SK-N-SH treated with all-trans-retinoic acid at 6 μM for 48 hours (cell line): Measurements from ENCODE around the gene FAM184A.

Experiments
- ATAC-seq: fragments of 200-7000 bp; cut with Tn5 transposase; 3 replicates; pipeline ENCODE4 v1.9.1; 2020; ENCODE audit warnings: mild to moderate bottlenecking, moderate library complexity
- ARNTL ChIP-seq: fragments of 450-650 bp; formaldehyde crosslinking; IDR thresholded peaks from 2 replicates; pipeline ENCODE4 v1.5.0; 2020; ENCODE audit warnings: low read depth, mild to moderate bottlenecking, moderate library complexity, borderline replicate concordance
- BACH2 ChIP-seq: fragments of 250-450 bp; sonication (Bioruptor Pico); IDR thresholded peaks from 2 replicates; pipeline ENCODE4 v1.9.0; 2021; ENCODE audit warnings: mild to moderate bottlenecking, borderline replicate concordance
- CREB5 ChIP-seq: fragments of 250-450 bp; sonication (Bioruptor Pico); IDR thresholded peaks from 2 replicates; pipeline ENCODE4 v1.5.1; 2020; ENCODE audit warnings: low read depth, mild to moderate bottlenecking, moderate library complexity
- CSRNP3 ChIP-seq: fragments of 250-450 bp; sonication (Bioruptor Pico); IDR thresholded peaks from 2 replicates; pipeline ENCODE4 v1.5.1; 2021; ENCODE audit warnings: mild to moderate bottlenecking, moderate library complexity
- ESRRG ChIP-seq: fragments of 250-450 bp; sonication (Bioruptor Pico); IDR thresholded peaks from 2 replicates; pipeline ENCODE4 v1.6.1; 2021; ENCODE audit warnings: mild to moderate bottlenecking
- GLIS3 ChIP-seq: fragments of 250-450 bp; sonication (Bioruptor Pico); IDR thresholded peaks from 2 replicates; pipeline ENCODE4 v1.5.0; 2020; ENCODE audit warnings: mild to moderate bottlenecking, moderate library complexity
- ISL1 ChIP-seq: fragments of 250-450 bp; sonication (Bioruptor Pico); IDR thresholded peaks from 2 replicates; pipeline ENCODE4 v2.1.2; 2022; ENCODE audit warnings: mild to moderate bottlenecking, moderate library complexity
- OSR1 ChIP-seq: fragments of 250-450 bp; sonication (Bioruptor Pico); IDR thresholded peaks from 2 replicates; pipeline ENCODE4 v1.8.0; 2022; ENCODE audit warnings: moderate library complexity, mild to moderate bottlenecking, inconsistent platforms
- PPARA ChIP-seq: fragments of 250-450 bp; sonication (Bioruptor Pico); IDR thresholded peaks from 2 replicates; pipeline ENCODE4 v1.5.0; 2020; ENCODE audit warnings: mild to moderate bottlenecking, borderline replicate concordance
- RARB ChIP-seq: fragments of 250-450 bp; sonication (Bioruptor Pico); IDR thresholded peaks from 2 replicates; pipeline ENCODE4 v1.8.0; 2021; ENCODE audit warnings: mild to moderate bottlenecking, moderate library complexity
- SNAI2 ChIP-seq: fragments of 250-450 bp; sonication (Bioruptor Pico); IDR thresholded peaks from 2 replicates; pipeline ENCODE4 v1.5.0; 2020; ENCODE audit warnings: mild to moderate bottlenecking, moderate library complexity
- TCF4 ChIP-seq: fragments of 250-450 bp; sonication (Bioruptor Pico); IDR thresholded peaks from 2 replicates; pipeline ENCODE4 v1.8.0; 2021; ENCODE audit warnings: mild to moderate bottlenecking, moderate library complexity, borderline replicate concordance
- TOX ChIP-seq: fragments of 250-450 bp; sonication (Bioruptor Pico); IDR thresholded peaks from 2 replicates; pipeline ENCODE4 v1.8.0; 2021; ENCODE audit warnings: mild to moderate bottlenecking, moderate library complexity, borderline replicate concordance
- TSHZ2 ChIP-seq: fragments of 250-450 bp; sonication (Bioruptor Pico); IDR thresholded peaks from 2 replicates; pipeline ENCODE4 v1.5.0; 2020; ENCODE audit warnings: mild to moderate bottlenecking, moderate library complexity
- ZC3H10 ChIP-seq: fragments of 250-450 bp; sonication (Bioruptor Pico); IDR thresholded peaks from 2 replicates; pipeline ENCODE4 v1.5.1; 2021; ENCODE audit warnings: mild to moderate bottlenecking, moderate library complexity
- ZFP3 ChIP-seq: fragments of 250-450 bp; sonication (Bioruptor Pico); IDR thresholded peaks from 2 replicates; pipeline ENCODE4 v1.5.0; 2020; ENCODE audit warnings: mild to moderate bottlenecking, moderate library complexity
- ZFP30 ChIP-seq: fragments of 450-650 bp; formaldehyde crosslinking; IDR thresholded peaks from 2 replicates; pipeline ENCODE4 v1.5.0; 2022; ENCODE audit warnings: mild to moderate bottlenecking, moderate library complexity
- ZNF565 ChIP-seq: fragments of 450-650 bp; formaldehyde crosslinking; conservative IDR thresholded peaks from 2 replicates; pipeline ENCODE4 v1.5.0; 2020; ENCODE audit warnings: low read depth, mild to moderate bottlenecking, moderate library complexity
- ZNF70 ChIP-seq: fragments of 450-650 bp; formaldehyde crosslinking; IDR thresholded peaks from 2 replicates; pipeline ENCODE4 v1.5.0; 2020; ENCODE audit warnings: mild to moderate bottlenecking, moderate library complexity
- ZNF8 ChIP-seq: fragments of 450-650 bp; formaldehyde crosslinking; IDR thresholded peaks from 2 replicates; pipeline ENCODE4 v1.5.0; 2020; ENCODE audit warnings: mild to moderate bottlenecking, moderate library complexity
- TF ChIP-seq, protein P1 (sequence below): fragments of 250-450 bp; sonication (Bioruptor Pico); IDR thresholded peaks from 2 replicates; pipeline ENCODE4 v1.8.0; 2021; ENCODE audit warnings: low read depth, mild to moderate bottlenecking, moderate library complexity, borderline replicate concordance
- TF ChIP-seq, protein P2 (sequence below): fragments of 250-450 bp; sonication (Bioruptor Pico); IDR thresholded peaks from 2 replicates; pipeline ENCODE4 v1.8.0; 2020; ENCODE audit warnings: mild to moderate bottlenecking, moderate library complexity, borderline replicate concordance

The FAM184A gene

GRCh38 chr6:119030759-119031158 is 47.7 kb downstream of the FAM184A start (continued):
- no peak for TF ChIP-seq TOX
- TF ChIP-seq ISL1 (CRISPR knock-in tag): no peak
- TF ChIP-seq ZFP30: no peak
- TF ChIP-seq BACH2 (CRISPR knock-in tag): no peak
- no peak for TF ChIP-seq RARB

GRCh38 chr6:119028091-119028490 is 50.4 kb downstream of the FAM184A start:
- no peak for TF ChIP-seq ZNF8 (CRISPR knock-in tag)
- TF ChIP-seq TCF4 (CRISPR knock-in tag): no peak
- TF ChIP-seq GLIS3 (CRISPR knock-in tag): no peak
- TF ChIP-seq PPARA: no peak
- TF ChIP-seq ISL1 (CRISPR knock-in tag): no peak
- TF ChIP-seq ZNF565 (CRISPR knock-in tag): no peak
- TF ChIP-seq BACH2 (CRISPR knock-in tag): no peak
- no peak for TF ChIP-seq ZC3H10 (CRISPR knock-in tag)
- TF ChIP-seq SNAI2 (CRISPR knock-in tag): no peak
- no peak for TF ChIP-seq TSHZ2
- no peak for TF ChIP-seq ESRRG (CRISPR knock-in tag)
- TF ChIP-seq OSR1 (CRISPR knock-in tag): no peak
- TF ChIP-seq, all 23 proteins: peak for 0

GRCh38 chr6:119027465-119027864 is 51.0 kb downstream of the FAM184A start:
- no peak for ATAC-seq
- TF ChIP-seq ZFP30 (no peak), BACH2 (CRISPR knock-in tag) (no peak), ARNTL (CRISPR knock-in tag) (no peak), ZC3H10 (CRISPR knock-in tag) (no peak), ESRRG (CRISPR knock-in tag) (no peak), ISL1 (CRISPR knock-in tag) (no peak)

More at GRCh38 chr6:119028091-119028490, 50.4 kb downstream of the FAM184A start:
- no peak for ATAC-seq

DNA sequence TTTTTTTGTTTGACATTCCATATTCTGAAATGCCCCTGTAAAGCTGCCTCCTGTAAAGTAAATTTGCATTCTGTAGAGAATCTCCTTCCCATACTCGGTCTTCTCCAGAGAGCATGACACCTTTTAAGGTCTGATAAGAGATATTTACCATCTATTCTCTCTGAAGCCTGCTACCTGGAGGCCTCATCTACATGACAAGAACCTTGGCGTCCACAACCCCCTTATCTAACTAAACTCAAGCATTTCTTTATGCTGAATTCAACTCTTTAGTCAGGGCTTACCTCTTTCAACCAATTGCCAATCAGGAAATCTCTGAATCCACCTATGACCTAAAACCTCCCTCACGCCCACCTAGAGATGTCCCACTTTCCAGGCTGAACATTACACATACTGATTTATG is 51.6 kb downstream of the FAM184A start:
- TF ChIP-seq ZFP30: no peak
- no peak for TF ChIP-seq CREB5
- TF ChIP-seq BACH2 (CRISPR knock-in tag): no peak
- TF ChIP-seq ZFP3: no peak
- TF ChIP-seq, protein P1, sequence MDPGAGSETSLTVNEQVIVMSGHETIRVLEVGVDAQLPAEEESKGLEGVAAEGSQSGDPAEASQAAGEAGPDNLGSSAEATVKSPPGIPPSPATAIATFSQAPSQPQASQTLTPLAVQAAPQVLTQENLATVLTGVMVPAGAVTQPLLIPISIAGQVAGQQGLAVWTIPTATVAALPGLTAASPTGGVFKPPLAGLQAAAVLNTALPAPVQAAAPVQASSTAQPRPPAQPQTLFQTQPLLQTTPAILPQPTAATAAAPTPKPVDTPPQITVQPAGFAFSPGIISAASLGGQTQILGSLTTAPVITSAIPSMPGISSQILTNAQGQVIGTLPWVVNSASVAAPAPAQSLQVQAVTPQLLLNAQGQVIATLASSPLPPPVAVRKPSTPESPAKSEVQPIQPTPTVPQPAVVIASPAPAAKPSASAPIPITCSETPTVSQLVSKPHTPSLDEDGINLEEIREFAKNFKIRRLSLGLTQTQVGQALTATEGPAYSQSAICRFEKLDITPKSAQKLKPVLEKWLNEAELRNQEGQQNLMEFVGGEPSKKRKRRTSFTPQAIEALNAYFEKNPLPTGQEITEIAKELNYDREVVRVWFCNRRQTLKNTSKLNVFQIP: no peak
- no peak for TF ChIP-seq CSRNP3 (CRISPR knock-in tag)
- no peak for TF ChIP-seq PPARA
- TF ChIP-seq ZNF565 (CRISPR knock-in tag): no peak
- no peak for TF ChIP-seq SNAI2 (CRISPR knock-in tag)
- no peak for TF ChIP-seq ARNTL (CRISPR knock-in tag)
- no peak for TF ChIP-seq TOX
- TF ChIP-seq GLIS3 (CRISPR knock-in tag): no peak
- no peak for TF ChIP-seq ZNF70 (CRISPR knock-in tag)
- TF ChIP-seq ISL1 (CRISPR knock-in tag): no peak
- no peak for TF ChIP-seq TSHZ2
- TF ChIP-seq, protein P2, sequence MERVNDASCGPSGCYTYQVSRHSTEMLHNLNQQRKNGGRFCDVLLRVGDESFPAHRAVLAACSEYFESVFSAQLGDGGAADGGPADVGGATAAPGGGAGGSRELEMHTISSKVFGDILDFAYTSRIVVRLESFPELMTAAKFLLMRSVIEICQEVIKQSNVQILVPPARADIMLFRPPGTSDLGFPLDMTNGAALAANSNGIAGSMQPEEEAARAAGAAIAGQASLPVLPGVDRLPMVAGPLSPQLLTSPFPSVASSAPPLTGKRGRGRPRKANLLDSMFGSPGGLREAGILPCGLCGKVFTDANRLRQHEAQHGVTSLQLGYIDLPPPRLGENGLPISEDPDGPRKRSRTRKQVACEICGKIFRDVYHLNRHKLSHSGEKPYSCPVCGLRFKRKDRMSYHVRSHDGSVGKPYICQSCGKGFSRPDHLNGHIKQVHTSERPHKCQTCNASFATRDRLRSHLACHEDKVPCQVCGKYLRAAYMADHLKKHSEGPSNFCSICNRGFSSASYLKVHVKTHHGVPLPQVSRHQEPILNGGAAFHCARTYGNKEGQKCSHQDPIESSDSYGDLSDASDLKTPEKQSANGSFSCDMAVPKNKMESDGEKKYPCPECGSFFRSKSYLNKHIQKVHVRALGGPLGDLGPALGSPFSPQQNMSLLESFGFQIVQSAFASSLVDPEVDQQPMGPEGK: no peak
- ATAC-seq: no peak
